Measurements from ENCODE around the gene KDM1B.
"Not testable (repeated sequence)": the region's sequence is repeated elsewhere in the genome, so short reads cannot be mapped to it uniquely, and the experiment has no call there.

KDM1B gene

DNA sequence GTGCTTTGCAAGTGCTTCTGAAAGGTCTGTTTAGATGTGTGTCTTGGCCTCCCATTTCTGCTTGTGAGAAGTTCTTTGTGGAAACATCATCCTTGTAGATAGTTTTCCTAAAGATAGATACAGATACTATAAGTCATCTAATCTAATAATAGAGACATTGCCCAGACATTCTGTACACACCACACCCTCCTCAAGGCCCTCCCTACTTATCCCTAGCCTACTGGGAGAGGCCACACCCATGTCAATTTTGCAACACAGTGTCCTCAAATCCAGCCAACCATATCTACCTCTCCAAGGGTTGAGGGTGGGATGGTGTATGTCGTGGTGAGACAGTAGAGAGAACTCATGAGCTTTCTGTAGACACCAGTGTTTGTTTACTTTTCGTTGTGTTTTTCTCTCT is 6.2 kb downstream of the KDM1B start:
- no peak for DNase-seq (ENCODE audit: low read depth)
- no peak overlapping the region for H3K4me3 ChIP-seq (ENCODE audit: low read length)
- TF ChIP-seq, protein P1, sequence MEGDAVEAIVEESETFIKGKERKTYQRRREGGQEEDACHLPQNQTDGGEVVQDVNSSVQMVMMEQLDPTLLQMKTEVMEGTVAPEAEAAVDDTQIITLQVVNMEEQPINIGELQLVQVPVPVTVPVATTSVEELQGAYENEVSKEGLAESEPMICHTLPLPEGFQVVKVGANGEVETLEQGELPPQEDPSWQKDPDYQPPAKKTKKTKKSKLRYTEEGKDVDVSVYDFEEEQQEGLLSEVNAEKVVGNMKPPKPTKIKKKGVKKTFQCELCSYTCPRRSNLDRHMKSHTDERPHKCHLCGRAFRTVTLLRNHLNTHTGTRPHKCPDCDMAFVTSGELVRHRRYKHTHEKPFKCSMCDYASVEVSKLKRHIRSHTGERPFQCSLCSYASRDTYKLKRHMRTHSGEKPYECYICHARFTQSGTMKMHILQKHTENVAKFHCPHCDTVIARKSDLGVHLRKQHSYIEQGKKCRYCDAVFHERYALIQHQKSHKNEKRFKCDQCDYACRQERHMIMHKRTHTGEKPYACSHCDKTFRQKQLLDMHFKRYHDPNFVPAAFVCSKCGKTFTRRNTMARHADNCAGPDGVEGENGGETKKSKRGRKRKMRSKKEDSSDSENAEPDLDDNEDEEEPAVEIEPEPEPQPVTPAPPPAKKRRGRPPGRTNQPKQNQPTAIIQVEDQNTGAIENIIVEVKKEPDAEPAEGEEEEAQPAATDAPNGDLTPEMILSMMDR (conservative IDR thresholded peaks at IDR 0.05; ENCODE audit: low read depth, low read length), result no peak

GRCh38 chr6:18162401-18162800 is 7.2 kb downstream of the KDM1B start:
- DNase-seq (ENCODE audit: low read depth), result no peak
- no peak overlapping the region for H3K4me3 ChIP-seq (ENCODE audit: low read length)
- TF ChIP-seq, protein P1 (conservative IDR thresholded peaks at IDR 0.05; ENCODE audit: low read depth, low read length), result no peak

DNA sequence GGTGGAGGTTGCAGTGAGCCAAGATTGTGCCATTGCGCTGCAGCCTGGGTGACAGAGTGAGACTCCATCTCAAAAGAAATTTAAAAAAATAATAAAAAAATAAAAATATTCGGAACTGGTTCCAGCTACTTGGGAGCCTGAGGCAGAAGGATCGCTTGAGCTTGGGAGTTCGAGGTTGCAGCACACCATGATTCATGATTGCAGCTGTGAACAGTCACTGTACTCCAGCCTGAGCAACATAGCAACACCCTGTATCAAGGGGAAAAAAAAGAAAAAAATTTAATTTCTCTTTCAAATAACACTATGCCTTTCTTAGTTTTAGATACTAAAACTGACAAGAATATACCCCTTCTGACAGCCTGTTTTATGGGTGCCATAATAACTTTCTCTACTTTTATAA is 10.5 kb downstream of the KDM1B start:
- TF ChIP-seq, protein P1 (conservative IDR thresholded peaks at IDR 0.05; ENCODE audit: low read depth, low read length), result no peak
- no peak overlapping the region for H3K4me3 ChIP-seq (ENCODE audit: low read length)
- DNase-seq (ENCODE audit: low read depth), result no peak

- TF ChIP-seq, protein P1 (conservative IDR thresholded peaks at IDR 0.05; ENCODE audit: low read depth, low read length), result no peak
- no peak for DNase-seq (ENCODE audit: low read depth)
- no peak overlapping the region for H3K4me3 ChIP-seq (ENCODE audit: low read length)
Measured at GRCh38 chr6:18166312-18167036, 11.3 kb downstream of the KDM1B start.

DNA sequence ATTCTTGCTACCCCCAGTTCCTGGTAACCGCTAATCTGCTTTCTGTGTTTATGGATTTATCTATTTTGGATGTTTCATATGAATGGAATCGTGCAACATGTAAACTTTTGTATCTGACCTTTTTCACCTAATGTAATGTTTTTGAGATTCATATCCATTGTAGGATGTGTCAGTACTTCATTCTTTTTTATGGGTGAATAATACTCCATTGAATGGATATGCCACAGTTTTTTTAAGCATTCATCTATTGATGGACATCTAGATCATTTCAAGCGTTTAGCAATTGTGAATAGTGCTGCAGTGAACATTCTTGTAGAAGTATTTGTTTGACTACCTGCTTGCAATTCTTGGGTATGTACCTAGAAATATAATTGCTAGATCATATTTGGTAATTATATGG is 13.0 kb downstream of the KDM1B start:
- no peak overlapping the region for H3K4me3 ChIP-seq (ENCODE audit: low read length)
- DNase-seq (ENCODE audit: low read depth), result no peak
- TF ChIP-seq, protein P1 (conservative IDR thresholded peaks at IDR 0.05; ENCODE audit: low read depth, low read length), result no peak

GRCh38 chr6:18171871-18172270 is 16.6 kb downstream of the KDM1B start:
- DNase-seq (ENCODE audit: low read depth), result no peak
- no peak overlapping the region for H3K4me3 ChIP-seq (ENCODE audit: low read length)
- TF ChIP-seq, protein P1 (conservative IDR thresholded peaks at IDR 0.05; ENCODE audit: low read depth, low read length), result no peak

- not testable (repeated sequence) for H3K4me3 ChIP-seq (ENCODE audit: low read length); DNase-seq (ENCODE audit: low read depth)
Measured at GRCh38 chr6:18176198-18176597, 21.0 kb downstream of the KDM1B start.
